Stimulated activated naive CD8-positive, alpha-beta T cell treated with anti-CD3 and anti-CD28 coated beads, Interleukin-15, Interleukin-2, amounts not matched to agents 100 U/mL and 50 U/mL, for 24 hours (primary cell): ENCODE measurements around the gene LCOR.
"Not testable (repeated sequence)": the region's sequence is repeated elsewhere in the genome, so short reads cannot be mapped to it uniquely, and the experiment has no call there.

Experiments used
- ATAC-seq: fragments of 150-1000 bp; cut with Tn5 transposase; one replicate; pipeline ENCODE4 v1.10.0; 2021
- DNase-seq: peaks from one replicate; pipeline ENCODE4 v3.0.0; 2021

Gene LCOR

GRCh38 chr10:96831867-96832720 is at the start of gene LCOR:
LCOR (plus strand) TSS chr10:96832298; CDS start chr10:96949058, 116,760 bp downstream.
- DNase-seq: peak; percentile 88
- ATAC-seq: peak; percentile 78

DNA sequence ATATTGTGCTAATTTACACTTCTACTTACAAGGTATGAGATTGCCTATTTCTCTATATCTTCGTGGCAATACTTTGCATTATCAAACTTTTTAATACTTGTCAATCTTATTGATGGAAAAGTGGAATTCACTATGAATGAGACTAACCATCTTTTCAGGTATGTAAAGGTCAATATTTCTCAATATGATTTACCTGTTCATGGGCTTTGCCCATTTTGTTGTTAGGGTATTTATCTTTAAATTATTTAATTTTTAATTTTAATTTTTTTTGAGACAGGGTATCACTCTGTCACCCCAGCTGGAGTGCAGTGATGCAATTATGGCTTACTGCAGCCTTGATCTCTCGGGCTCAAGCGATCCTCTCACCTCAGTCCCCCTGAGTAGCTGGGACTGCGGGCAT is 47.8 kb upstream of the LCOR start:
- no peak for ATAC-seq
- DNase-seq: no peak

DNA sequence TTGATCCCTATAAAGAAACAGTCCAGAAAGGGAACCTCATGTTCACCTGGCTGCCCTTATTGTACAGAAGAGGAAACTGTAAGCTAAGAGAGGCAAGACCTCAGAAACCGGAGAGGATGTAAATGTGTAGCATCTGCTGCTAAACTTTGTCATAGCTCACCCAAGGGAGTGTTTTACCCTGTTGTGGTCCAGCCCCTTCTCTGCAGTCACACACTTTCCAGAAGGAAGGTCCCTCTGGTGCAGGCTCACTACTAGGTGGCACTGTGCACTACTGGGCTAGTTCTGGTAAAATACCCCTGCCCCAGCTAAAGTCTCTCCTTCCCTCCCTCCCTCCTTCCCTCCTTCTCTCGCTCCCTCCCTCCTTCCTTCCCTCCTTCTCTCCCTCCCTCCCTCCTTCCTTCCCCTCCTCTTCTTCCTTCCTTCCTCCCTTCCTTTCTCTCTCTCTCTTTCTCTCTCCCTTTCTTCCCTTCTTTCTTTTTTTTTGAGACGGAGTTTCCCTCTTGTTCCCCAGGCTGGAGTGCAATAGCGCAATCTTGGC is 42.5 kb upstream of the LCOR start:
- no peak for DNase-seq
- ATAC-seq: peak; percentile 63

GRCh38 chr10:96791902-96792301 is 40.2 kb upstream of the LCOR start:
- DNase-seq (no peak), ATAC-seq (no peak)

- DNase-seq: no peak
- no peak for ATAC-seq
These were observed 37.0 kb upstream of the LCOR start for GRCh38 chr10:96794836-96795733.

- ATAC-seq (no peak), DNase-seq (no peak)
These were observed 34.6 kb upstream of the LCOR start for GRCh38 chr10:96797485-96797884.

DNA sequence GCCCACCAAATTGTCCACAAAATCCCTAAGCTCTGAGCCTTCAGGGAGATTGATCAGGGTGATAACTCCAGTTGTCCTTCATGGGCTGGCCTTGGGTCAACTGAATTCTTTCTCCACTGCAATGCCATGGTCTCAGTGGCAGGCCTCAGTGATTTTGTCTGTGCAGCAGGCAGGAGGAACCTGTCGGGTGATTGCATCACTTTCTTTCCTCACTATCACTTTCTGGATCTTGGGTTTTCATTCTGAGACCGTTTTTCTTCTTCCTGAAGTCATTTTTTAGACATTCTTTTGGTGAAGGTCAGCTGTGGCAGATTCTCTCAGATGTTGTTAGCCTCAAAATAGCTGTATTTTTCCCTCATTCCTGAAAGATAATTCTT is 28.8 kb upstream of the LCOR start:
- ATAC-seq (no peak), DNase-seq (no peak)

- DNase-seq (no peak), ATAC-seq (no peak)
These were observed 17.8 kb upstream of the LCOR start for GRCh38 chr10:96814264-96814663.

DNA sequence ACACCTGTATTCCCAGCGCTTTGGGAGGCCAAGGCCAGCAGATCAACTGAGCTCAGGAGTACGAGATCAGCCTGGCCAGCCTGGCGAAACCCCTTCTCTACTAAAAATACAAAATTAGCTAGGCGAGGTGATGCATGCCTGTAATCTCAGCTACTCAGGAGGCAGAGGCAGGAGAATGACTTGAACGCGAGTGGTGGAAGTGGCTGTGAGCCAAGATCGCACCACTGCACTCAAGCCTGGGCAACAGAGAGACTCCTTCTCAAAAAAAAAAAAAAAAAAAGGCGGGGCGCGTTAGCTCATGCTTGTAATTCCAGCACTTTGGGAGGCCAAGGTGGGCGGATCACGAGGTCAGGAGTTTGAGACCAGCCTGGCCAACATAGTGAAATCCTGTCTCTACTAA is 13.1 kb upstream of the LCOR start:
- not testable (repeated sequence) for DNase-seq, ATAC-seq

DNA sequence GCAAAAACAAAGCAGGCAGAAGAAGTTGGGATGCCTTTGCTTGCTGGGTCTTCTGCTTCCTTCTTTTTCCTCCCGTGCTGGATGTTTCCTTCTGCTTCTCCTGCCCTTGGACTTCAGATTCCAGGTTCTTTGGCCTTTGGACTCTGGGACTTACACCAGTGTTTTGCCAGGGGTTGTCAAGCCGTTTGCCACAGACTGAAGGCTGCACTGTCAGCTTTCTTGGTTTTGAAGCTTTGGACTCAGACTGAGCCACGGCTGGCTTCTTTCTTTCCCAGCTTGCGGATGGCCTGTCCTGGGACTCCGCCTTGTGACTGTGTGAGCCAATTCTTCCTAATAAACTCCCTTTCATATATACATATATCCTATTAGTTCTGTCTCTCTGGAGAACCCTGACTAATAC is 11.3 kb upstream of the LCOR start:
- no peak for DNase-seq
- ATAC-seq: no peak

GRCh38 chr10:96826438-96826837 is 5.7 kb upstream of the LCOR start:
- DNase-seq (no peak), ATAC-seq (no peak)

DNA sequence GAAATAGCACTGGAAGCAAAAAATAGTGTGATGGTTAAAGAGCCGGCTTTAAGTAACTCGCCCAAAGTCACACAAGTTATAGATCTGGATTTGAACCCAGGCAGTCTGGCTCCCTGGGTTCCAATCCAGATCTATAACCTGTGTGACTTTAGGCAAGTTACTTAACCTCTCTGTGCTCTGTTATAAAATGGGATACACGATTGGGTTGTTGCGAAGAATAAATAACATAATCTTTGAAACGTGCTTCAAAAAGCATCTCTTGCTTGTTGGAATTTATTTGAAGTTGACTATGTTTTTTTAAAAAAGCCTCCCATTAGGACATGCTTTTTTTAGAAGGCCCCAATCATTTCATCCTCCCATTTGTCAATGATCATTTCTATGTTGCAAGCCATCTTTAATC is 3.5 kb upstream of the LCOR start:
- ATAC-seq (no peak), DNase-seq (no peak)

GRCh38 chr10:96829029-96829773 is 2.9 kb upstream of the LCOR start:
- DNase-seq: no peak
- ATAC-seq: no peak

GRCh38 chr10:96830511-96831199 is 1.4 kb upstream of the LCOR start:
- ATAC-seq (no peak), DNase-seq (peak; percentile 80)

GRCh38 chr10:96831200-96831866 is 765 bp upstream of the LCOR start:
- ATAC-seq: no peak

DNA sequence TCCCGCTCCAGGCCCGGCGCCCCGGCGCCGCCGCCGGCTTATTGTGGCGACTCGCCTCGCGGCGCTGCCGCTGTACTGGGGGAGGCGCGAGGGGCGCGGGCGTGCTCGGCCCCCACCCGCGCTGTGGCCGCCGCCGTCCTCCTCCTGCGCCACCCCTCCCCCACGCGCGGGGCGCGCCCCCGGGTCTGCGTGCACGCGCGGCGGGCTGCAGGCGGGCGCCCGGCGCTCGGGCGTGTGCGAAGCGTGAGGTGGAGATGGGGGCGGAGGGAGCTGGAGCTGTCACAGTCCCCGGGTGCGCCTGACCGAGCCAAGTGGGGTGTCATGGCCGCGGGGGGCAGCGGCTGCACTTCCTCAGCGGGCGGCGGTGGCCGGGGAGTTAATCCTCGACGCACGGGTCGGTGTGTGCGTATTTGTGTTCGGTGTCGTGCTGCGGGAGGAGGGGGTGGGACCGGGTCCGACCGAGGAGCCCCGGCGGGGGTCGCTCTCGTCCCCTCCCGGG is 672 bp downstream of the LCOR start:
- ATAC-seq (peak; percentile 74), DNase-seq (peak; percentile 90)

More at GRCh38 chr10:96831200-96831866, 765 bp upstream of the LCOR start:
- DNase-seq: no peak

DNA sequence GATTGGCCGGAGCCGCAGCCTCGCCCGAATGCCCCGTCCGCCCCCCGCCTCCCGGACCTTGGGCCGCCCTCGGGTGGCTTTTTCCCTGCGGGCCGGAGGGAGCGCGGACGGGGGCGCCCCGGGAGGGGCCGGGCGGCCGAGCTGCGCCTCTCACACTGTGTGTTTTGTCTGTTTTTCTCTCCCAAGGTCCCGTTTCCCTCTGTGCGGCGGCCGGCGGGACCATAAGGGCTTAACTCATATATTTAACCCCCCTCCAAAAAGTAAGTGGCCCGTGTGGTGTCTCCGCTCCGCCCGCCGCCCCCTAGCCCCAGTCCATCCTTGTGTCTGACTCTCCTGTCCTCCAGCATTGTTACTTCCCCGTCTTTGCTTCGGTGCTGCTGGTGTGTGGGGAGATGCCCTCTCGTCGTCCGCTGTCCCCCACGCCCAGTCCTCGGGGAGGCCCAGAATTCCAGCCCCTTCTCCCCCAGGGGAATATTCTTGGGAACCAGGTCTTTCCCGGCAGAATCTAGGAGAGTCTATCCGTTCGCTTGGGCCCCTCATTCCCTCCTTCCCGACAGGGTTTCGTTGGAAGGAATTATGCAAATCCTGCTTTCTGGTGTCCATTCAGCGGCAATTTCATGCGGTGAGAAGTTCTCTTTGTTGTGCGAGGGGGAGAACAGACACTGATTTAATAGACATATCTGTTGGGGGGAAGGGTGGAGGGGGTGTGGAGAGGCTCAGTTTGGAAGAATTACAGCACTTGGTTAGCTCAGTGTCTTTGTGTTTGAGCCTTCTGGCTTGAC is 1.3 kb downstream of the LCOR start:
- DNase-seq (peak; percentile 22), ATAC-seq (no peak)

DNA sequence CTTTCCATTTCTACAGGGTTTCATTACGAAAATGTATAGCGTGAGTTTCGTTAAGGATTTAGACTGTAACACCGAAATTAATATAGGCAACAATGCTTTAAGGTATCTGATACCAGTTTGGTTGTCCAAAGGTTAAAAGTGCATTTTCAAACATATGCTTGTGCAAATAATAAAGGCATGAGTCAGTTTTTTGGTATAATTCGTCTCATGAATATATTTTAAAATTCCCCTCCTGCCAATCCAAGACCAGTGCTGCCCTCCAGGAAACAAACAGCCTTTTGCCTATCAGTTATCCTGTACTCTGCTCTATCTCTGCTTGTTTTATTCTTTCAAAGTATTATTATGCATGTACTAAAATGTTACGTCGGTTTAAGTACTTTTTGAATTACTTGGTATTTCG is 2.0 kb downstream of the LCOR start:
- DNase-seq (no peak), ATAC-seq (no peak)

DNA sequence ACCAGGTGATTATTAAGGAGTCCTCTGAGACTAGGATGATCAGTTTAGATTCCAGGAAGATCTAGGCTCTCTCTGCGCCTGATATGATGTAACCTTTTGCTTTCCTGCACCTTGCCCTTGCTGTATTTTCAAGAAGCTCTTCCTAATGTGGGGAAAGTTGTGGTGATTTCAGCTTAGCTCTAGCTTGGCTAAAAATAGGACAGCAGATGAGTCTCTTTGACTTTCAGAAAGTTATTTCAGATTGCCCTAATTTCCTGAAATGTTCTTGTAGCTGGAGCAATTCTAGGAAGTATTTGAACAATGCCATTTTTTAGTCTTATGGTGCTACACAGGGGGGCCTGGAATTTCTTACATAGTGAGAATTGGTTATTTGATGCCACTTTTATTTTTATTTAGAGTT is 3.8 kb downstream of the LCOR start:
- no peak for DNase-seq
- no peak for ATAC-seq

GRCh38 chr10:96838529-96838928 is 6.4 kb downstream of the LCOR start:
- ATAC-seq: no peak
- no peak for DNase-seq
